SK-N-SH (cell line): Measurements from ENCODE around the gene MYOD1. TPM values are rescaled to one million over a fixed set of nuclear protein-coding genes. Genes with fewer than 3 reads are reported as not detected.

Experiments
- CTCF ChIA-PET: fragments of 300-600, 350-600 bp; formaldehyde crosslinking; extraction: SDS; loops from one replicate; lab custom pipeline; 2021; lab: Yijun Ruan, JAX
- POLR2A ChIA-PET: fragments of 350-600 bp; sonication (Branson Sonifier 250); formaldehyde crosslinking; extraction: SDS; loops from one replicate; lab custom pipeline; 2020; ENCODE audit warnings: antibody characterized with exemption, inconsistent platforms; lab: Yijun Ruan, JAX
- DNase-seq: peaks from one replicate; pipeline ENCODE4 v3.0.0; 2012
- H2AFZ ChIP-seq: fragments of 200-600 bp; sonication (generic); 2 replicates; pipeline ENCODE4 v1.8.1; 2016; ENCODE audit warnings: antibody characterized with exemption, mild to moderate bottlenecking, low read depth
- H3F3A ChIP-seq: fragments of 200-600 bp; sonication (generic); replicated peaks from 2 replicates; pipeline ENCODE3; 2016; ENCODE audit warnings: antibody characterized with exemption, mild to moderate bottlenecking; ENCODE audit not compliant: insufficient read depth
- H3K27ac ChIP-seq, 2 experiments: fragments of 200-500 bp in 1 of 2; fragments of 200-600 bp in 1 of 2; sonication (Bioruptor generic) in 1 of 2; sonication (generic), shearing (Covaris generic) in 1 of 2; 2 replicates each; pipeline versions ENCODE4 v1.5.1 to v1.6.1; 2014 to 2016; ENCODE audit warnings: low read depth in 2 of 2, inconsistent platforms in 1 of 2, low read length in 1 of 2, mild to moderate bottlenecking in 1 of 2, mixed read lengths in 1 of 2
- H3K27me3 ChIP-seq: fragments of 200-600 bp; sonication (generic), shearing (Covaris generic); 2 replicates; pipeline ENCODE4 v1.6.1; 2016; ENCODE audit warnings: mixed run types; ENCODE audit not compliant: insufficient read depth
- H3K36me3 ChIP-seq, 2 experiments: fragments of 200-500 bp in 1 of 2; fragments of 200-600 bp in 1 of 2; sonication (Bioruptor generic) in 1 of 2; sonication (generic) in 1 of 2; replicated peaks in 1 of 2; 2 replicates each; pipeline versions ENCODE3 to v1.5.1; 2014 to 2016; ENCODE audit warnings: low read length in 1 of 2, mild to moderate bottlenecking in 1 of 2; ENCODE audit not compliant: insufficient read depth in 2 of 2, control insufficient read depth in 1 of 2
- H3K4me1 ChIP-seq, 2 experiments: fragments of 200-500 bp in 1 of 2; fragments of 200-600 bp in 1 of 2; sonication (Bioruptor generic) in 1 of 2; sonication (generic), shearing (Covaris generic) in 1 of 2; 2 replicates each; pipeline versions ENCODE4 v1.5.1 to v1.6.1; 2014 to 2016; ENCODE audit warnings: low read depth in 1 of 2, low read length in 1 of 2, mixed run types in 1 of 2; ENCODE audit not compliant: insufficient read depth in 2 of 2, control insufficient read depth in 1 of 2
- H3K4me2 ChIP-seq: fragments of 200-600 bp; sonication (generic), shearing (Covaris generic); 2 replicates; pipeline ENCODE4 v1.6.1; 2017; ENCODE audit warnings: mixed run types
- H3K4me3 ChIP-seq, 2 experiments: fragments of 200-500 bp in 1 of 2; fragments of 200-600 bp in 1 of 2; sonication (Bioruptor generic) in 1 of 2; sonication (generic), shearing (Covaris generic) in 1 of 2; 2 replicates each; pipeline versions ENCODE4 v1.5.1 to v1.8.1; 2014 to 2016; ENCODE audit warnings: low read depth in 2 of 2, inconsistent platforms in 1 of 2, low read length in 1 of 2, mild to moderate bottlenecking in 1 of 2, mixed read lengths in 1 of 2, moderate library complexity in 1 of 2
- H3K79me2 ChIP-seq: fragments of 200-600 bp; sonication (generic); 2 replicates; pipeline ENCODE4 v1.8.1; 2017; ENCODE audit warnings: mild to moderate bottlenecking; ENCODE audit not compliant: insufficient read depth
- H3K9ac ChIP-seq: fragments of 200-600 bp; sonication (generic); 2 replicates; pipeline ENCODE4 v1.6.1; 2017; ENCODE audit warnings: mixed run types
- H3K9me2 ChIP-seq: fragments of 200-600 bp; sonication (generic); 2 replicates; pipeline ENCODE4 v1.6.1; 2017; ENCODE audit warnings: mixed run types
- H3K9me3 ChIP-seq: fragments of 200-600 bp; sonication (generic); 2 replicates; pipeline ENCODE4 v1.6.1; 2017; ENCODE audit warnings: mixed run types, mild to moderate bottlenecking, moderate library complexity
- H4K20me1 ChIP-seq: fragments of 200-600 bp; sonication (generic); 2 replicates; pipeline ENCODE4 v1.6.1; 2017; ENCODE audit warnings: mild to moderate bottlenecking, mixed run types; ENCODE audit not compliant: insufficient read depth
- CHD2 ChIP-seq: fragments of 150-350 bp; IDR thresholded peaks from 2 replicates; pipeline ENCODE4 v1.6.1; 2018; ENCODE audit warnings: low read length; ENCODE audit not compliant: partially characterized antibody
- FOXJ3 ChIP-seq: sonication (generic); formaldehyde crosslinking; IDR thresholded peaks from 2 replicates; pipeline ENCODE4 v1.5.1; 2020; ENCODE audit warnings: mild to moderate bottlenecking, missing genetic modification reagents
- FOXM1 ChIP-seq: IDR thresholded peaks from 2 replicates; pipeline ENCODE4 v1.4.0; 2012; ENCODE audit warnings: low read depth, mild to moderate bottlenecking
- GABPA ChIP-seq: IDR thresholded peaks from 2 replicates; pipeline ENCODE4 v1.4.0; 2012; ENCODE audit warnings: low read depth, mild to moderate bottlenecking
- GATA2 ChIP-seq: sonication (generic); formaldehyde crosslinking; IDR thresholded peaks from 2 replicates; pipeline ENCODE4 v1.5.0; 2020; ENCODE audit warnings: mild to moderate bottlenecking, missing genetic modification reagents
- MEF2A ChIP-seq: IDR thresholded peaks from 2 replicates; pipeline ENCODE4 v1.4.0; 2012; ENCODE audit warnings: low read depth, borderline replicate concordance
- MXI1 ChIP-seq: IDR thresholded peaks from 2 replicates; pipeline ENCODE4 v1.6.1; 2012; ENCODE audit warnings: mild to moderate bottlenecking, low read depth, low read length, improper control_type of control experiment
- POLR2AphosphoS5 ChIP-seq: IDR thresholded peaks from 2 replicates; pipeline ENCODE4 v1.6.1; 2012; ENCODE audit warnings: low read depth, low read length
- RCOR1 ChIP-seq: fragments of 150-350 bp; IDR thresholded peaks from 2 replicates; pipeline ENCODE4 v1.6.1; 2017; ENCODE audit warnings: antibody characterized with exemption, low read length
- RXRA ChIP-seq: IDR thresholded peaks from 2 replicates; pipeline ENCODE4 v1.4.0; 2012; ENCODE audit warnings: low read depth, mild to moderate bottlenecking, borderline replicate concordance
- SMC3 ChIP-seq: IDR thresholded peaks from 2 replicates; pipeline ENCODE4 v1.6.1; 2012; ENCODE audit warnings: low read depth, low read length, improper control_type of control experiment
- YY1 ChIP-seq: IDR thresholded peaks from 2 replicates; pipeline ENCODE4 v1.4.0; 2012; ENCODE audit warnings: low read depth, mild to moderate bottlenecking
- WGBS: methylation state at CpG from one replicate; pipeline ENCODE4 v1.1.6; 2017; ENCODE audit warnings: low lambda C conversion rate; 5-methylcytosine and 5-hydroxymethylcytosine counted together
- polyA plus RNA-seq, 3 experiments: library from polyadenylated mRNA; depleted of rRNA; stranded (reverse); fragments of >200 nt; gene quantifications; 2 replicates each; pipeline ENCODE4 v1.2.3, GENCODE V29; 2012
- TF ChIP-seq, protein P1 (sequence below): IDR thresholded peaks from 2 replicates; pipeline ENCODE4 v1.4.0; 2012; ENCODE audit warnings: low read depth, borderline replicate concordance
- TF ChIP-seq, protein P2 (sequence below): fragments of 150-350 bp; IDR thresholded peaks from 2 replicates; pipeline ENCODE4 v1.6.1; 2016; ENCODE audit warnings: mild to moderate bottlenecking, low read depth, low read length
- TF ChIP-seq, protein P3 (sequence below): fragments of 150-350 bp; IDR thresholded peaks from 2 replicates; pipeline ENCODE4 v1.6.1; 2017; ENCODE audit warnings: antibody characterized with exemption, low read length, low read depth, borderline replicate concordance
- TF ChIP-seq, protein P4 (sequence below): IDR thresholded peaks from 2 replicates; pipeline ENCODE4; 2012
- TF ChIP-seq, protein P5 (sequence below): fragments of 200-600 bp; sonication (generic); IDR thresholded peaks from 2 replicates; pipeline ENCODE4 v1.6.1; 2017; ENCODE audit warnings: antibody characterized with exemption, mild to moderate bottlenecking, moderate library complexity

The MYOD1 gene
- polyA plus RNA-seq, 1 of the 3 experiments (the other 2 are of a cell fraction), result not detected

DNA sequence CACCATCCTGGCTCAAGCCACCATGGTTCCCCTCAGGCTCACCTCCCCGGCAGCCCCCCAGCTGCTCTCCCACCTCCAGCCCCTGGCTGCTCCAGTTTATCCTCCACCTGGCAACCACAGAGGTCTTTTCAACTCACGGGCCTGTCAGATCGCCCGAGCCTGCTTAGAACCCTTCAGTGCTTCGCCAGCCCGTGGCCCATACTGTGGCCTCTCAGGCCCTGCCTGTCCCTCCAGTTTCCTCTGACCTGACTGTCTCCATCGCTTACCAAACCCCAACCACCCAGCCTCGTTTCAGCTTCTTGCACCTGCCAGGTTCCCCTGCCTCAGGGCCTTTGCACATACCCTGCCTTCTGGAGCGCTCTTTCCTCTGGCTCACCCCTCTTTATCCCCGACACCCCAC, 22.1 kb downstream of the MYOD1 start:
- no peak overlapping the region for H3K4me2 ChIP-seq
- ChIA-PET POLR2A (no interaction called here), CTCF (interaction anchor here (0.7 to 14.2 kb wide), 4 partner anchors 10 to 258 kb away, joined by 3 to 730 read pairs (median 4); no protein-coding TSS in a partner anchor)
- WGBS, result 69% methylated on average over 10 of the region's 10 CpGs
- DNase-seq, result no peak
- no peaks in the 10 kb centered on the region for H3K9me3 ChIP-seq
- no peak overlapping the region for H2AFZ ChIP-seq
- H4K20me1 ChIP-seq, result no peaks in the 10 kb centered on the region
- H3K9me2 ChIP-seq, result no peaks in the 10 kb centered on the region
- no peaks in the 10 kb centered on the region for H3K36me3 ChIP-seq
- H3K4me1 ChIP-seq, result peaks cover 0 to 20% of the 10 kb centered on the region in 2 experiments; a peak in 1 of 4 replicates
- no peak overlapping the region for H3K27ac ChIP-seq
- H3K79me2 ChIP-seq, result no peaks in the 10 kb centered on the region
- no peaks in the 10 kb centered on the region for H3F3A ChIP-seq
- no peaks in the 10 kb centered on the region for H3K27me3 ChIP-seq
- TF ChIP-seq RCOR1 (no peak), FOXM1 (no peak), SMC3 (no peak), GATA2 (CRISPR knock-in tag) (no peak), GABPA (no peak), FOXJ3 (no peak), CHD2 (no peak), POLR2AphosphoS5 (no peak), MEF2A (no peak), MXI1 (no peak), RXRA (no peak), YY1 (no peak)
- TF ChIP-seq, protein P1, sequence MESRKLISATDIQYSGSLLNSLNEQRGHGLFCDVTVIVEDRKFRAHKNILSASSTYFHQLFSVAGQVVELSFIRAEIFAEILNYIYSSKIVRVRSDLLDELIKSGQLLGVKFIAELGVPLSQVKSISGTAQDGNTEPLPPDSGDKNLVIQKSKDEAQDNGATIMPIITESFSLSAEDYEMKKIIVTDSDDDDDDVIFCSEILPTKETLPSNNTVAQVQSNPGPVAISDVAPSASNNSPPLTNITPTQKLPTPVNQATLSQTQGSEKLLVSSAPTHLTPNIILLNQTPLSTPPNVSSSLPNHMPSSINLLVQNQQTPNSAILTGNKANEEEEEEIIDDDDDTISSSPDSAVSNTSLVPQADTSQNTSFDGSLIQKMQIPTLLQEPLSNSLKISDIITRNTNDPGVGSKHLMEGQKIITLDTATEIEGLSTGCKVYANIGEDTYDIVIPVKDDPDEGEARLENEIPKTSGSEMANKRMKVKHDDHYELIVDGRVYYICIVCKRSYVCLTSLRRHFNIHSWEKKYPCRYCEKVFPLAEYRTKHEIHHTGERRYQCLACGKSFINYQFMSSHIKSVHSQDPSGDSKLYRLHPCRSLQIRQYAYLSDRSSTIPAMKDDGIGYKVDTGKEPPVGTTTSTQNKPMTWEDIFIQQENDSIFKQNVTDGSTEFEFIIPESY, result no peak
- TF ChIP-seq, protein P2, sequence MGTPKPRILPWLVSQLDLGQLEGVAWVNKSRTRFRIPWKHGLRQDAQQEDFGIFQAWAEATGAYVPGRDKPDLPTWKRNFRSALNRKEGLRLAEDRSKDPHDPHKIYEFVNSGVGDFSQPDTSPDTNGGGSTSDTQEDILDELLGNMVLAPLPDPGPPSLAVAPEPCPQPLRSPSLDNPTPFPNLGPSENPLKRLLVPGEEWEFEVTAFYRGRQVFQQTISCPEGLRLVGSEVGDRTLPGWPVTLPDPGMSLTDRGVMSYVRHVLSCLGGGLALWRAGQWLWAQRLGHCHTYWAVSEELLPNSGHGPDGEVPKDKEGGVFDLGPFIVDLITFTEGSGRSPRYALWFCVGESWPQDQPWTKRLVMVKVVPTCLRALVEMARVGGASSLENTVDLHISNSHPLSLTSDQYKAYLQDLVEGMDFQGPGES, result no peak
- TF ChIP-seq, protein P3, sequence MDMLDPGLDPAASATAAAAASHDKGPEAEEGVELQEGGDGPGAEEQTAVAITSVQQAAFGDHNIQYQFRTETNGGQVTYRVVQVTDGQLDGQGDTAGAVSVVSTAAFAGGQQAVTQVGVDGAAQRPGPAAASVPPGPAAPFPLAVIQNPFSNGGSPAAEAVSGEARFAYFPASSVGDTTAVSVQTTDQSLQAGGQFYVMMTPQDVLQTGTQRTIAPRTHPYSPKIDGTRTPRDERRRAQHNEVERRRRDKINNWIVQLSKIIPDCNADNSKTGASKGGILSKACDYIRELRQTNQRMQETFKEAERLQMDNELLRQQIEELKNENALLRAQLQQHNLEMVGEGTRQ, result no peak
- TF ChIP-seq, protein P4, sequence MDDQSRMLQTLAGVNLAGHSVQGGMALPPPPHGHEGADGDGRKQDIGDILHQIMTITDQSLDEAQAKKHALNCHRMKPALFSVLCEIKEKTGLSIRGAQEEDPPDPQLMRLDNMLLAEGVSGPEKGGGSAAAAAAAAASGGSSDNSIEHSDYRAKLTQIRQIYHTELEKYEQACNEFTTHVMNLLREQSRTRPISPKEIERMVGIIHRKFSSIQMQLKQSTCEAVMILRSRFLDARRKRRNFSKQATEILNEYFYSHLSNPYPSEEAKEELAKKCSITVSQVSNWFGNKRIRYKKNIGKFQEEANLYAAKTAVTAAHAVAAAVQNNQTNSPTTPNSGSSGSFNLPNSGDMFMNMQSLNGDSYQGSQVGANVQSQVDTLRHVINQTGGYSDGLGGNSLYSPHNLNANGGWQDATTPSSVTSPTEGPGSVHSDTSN, result no peak
- TF ChIP-seq, protein P5, sequence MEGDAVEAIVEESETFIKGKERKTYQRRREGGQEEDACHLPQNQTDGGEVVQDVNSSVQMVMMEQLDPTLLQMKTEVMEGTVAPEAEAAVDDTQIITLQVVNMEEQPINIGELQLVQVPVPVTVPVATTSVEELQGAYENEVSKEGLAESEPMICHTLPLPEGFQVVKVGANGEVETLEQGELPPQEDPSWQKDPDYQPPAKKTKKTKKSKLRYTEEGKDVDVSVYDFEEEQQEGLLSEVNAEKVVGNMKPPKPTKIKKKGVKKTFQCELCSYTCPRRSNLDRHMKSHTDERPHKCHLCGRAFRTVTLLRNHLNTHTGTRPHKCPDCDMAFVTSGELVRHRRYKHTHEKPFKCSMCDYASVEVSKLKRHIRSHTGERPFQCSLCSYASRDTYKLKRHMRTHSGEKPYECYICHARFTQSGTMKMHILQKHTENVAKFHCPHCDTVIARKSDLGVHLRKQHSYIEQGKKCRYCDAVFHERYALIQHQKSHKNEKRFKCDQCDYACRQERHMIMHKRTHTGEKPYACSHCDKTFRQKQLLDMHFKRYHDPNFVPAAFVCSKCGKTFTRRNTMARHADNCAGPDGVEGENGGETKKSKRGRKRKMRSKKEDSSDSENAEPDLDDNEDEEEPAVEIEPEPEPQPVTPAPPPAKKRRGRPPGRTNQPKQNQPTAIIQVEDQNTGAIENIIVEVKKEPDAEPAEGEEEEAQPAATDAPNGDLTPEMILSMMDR, result no peak
- no peak overlapping the region for H3K9ac ChIP-seq
- no peak overlapping the region for H3K4me3 ChIP-seq
